GM19043 (cell line): ENCODE data around the gene TMSB4X.
A peak's percentile ranks its signal among the peaks of the same experiment; 100 is the strongest.

Experiments used
- ATAC-seq: cut with Tn5 transposase; IDR thresholded peaks from one replicate; pipeline ENCODE4 v1.9.1; 2021; ENCODE audit warnings: low read depth; ENCODE audit not compliant: unreplicated experiment

Gene TMSB4X

GRCh38 chrX:12992544-12993118 is 17.7 kb downstream of the TMSB4X start:
- ATAC-seq, result no peak

DNA sequence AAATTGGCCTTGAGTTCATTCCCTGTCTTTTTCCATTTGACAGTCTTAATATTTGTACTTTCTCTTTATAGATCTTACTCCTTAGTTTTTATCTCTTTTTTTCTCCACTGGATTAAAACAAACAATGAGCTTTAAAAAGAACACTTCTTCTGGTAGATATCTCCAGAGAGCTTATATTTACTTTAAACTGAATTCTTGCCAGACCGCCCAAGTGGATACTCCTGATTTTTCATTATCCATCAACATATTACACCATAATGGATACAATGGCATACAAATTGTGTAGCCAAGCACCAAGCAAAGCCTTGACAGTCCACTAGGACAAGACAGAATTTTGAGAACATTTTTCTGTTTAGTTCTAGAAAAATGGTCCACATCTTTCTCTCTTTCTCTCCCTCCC is 18.9 kb downstream of the TMSB4X start:
- no peak for ATAC-seq

- ATAC-seq, result no peak
Observed at GRCh38 chrX:12994321-12994720, 19.4 kb downstream of the TMSB4X start.

GRCh38 chrX:12996934-12997435 is 22.1 kb downstream of the TMSB4X start:
- ATAC-seq, result no peak

DNA sequence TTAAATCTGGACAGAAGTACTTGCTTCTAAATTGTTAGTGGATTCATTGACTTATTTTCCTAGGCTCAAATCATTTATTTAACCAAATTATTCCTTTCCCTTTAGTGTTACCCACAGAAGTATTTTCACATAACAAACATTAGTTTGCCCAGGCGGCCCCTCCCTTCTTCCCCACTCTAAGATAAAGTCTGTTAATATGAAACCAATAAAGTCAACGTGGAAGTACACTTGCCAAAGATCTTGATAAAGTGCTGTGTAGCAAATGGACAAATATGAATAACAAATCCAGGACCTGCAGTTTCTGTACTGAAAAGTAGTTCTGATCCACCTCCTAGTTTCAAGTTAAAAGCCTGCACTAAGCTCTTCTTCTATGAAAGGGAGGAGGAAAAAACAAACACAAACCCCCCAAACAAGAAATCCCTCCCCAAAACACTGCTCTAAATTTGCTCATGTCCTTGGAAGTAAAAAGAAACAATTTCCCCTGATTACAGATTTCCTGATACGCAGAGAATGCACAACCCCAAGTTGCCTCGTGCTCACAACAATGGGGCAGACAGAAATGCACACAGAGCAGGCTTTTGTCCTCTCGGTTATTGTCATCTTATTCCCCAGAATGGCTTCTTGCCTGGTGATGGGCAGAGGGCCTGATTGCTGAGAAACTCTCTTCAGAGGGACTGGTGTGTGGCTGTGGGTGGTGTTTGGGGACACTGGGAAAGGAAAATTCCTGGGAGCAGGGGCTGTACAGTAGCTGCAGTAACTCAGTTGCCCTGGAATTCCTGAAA is 23.2 kb downstream of the TMSB4X start:
- ATAC-seq, result no peak

GRCh38 chrX:12999422-12999821 is 24.5 kb downstream of the TMSB4X start:
- ATAC-seq, result peak; percentile 35

DNA sequence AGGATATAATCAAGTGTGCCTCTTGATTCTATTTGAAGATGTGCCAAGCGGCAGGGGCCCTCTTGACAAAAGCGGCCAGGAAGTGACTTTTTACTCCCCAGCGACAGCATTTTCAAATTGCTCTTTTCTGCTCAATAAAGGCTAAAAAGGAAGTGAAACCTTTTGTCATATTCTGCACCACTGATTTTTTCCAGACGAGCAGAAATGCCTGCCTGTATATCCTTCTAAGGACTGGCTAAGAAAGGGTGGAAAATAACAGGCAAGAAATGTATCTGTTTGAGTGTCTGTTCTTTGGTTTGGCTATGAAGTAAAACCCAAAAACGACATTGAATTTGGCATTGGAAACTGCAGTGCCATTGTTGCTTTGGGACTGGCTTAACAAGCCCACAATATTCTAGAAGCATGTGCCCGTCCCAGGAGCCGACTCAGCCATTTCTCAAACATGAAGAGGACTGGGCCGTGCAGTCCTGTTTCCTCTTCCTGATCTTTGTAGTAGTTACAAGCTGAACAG is 25.4 kb downstream of the TMSB4X start:
- ATAC-seq, result no peak

GRCh38 chrX:13001097-13001496 is 26.2 kb downstream of the TMSB4X start:
- no peak for ATAC-seq

GRCh38 chrX:13001961-13002671 is 27.2 kb downstream of the TMSB4X start:
- no peak for ATAC-seq

GRCh38 chrX:13005661-13006473 is 31.0 kb downstream of the TMSB4X start:
- peak; percentile 44 for ATAC-seq

- no peak for ATAC-seq
Observed at GRCh38 chrX:13007519-13008188, 32.7 kb downstream of the TMSB4X start.

GRCh38 chrX:13008189-13008533 is 33.3 kb downstream of the TMSB4X start:
- ATAC-seq, result no peak

DNA sequence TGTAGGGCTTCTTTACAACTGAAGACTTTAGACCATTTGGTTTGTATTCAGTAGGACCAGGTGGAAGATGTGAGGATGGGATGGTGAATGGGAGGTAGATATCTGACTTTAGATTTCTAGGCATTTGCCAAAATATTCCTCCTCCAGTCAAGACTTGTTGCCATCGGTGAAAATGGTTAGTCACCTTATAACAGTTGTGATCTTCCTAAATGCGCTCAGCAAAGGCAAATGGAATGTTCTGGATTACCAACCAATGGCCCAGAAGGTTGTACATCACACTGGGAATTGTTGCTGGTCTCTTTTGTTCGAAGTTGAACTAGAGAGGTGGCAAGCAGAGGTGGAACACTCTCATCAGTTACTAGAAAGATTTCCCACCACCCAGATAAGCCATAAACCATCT is 33.9 kb downstream of the TMSB4X start:
- ATAC-seq, result no peak

GRCh38 chrX:13009273-13009672 is 34.4 kb downstream of the TMSB4X start:
- ATAC-seq, result no peak

DNA sequence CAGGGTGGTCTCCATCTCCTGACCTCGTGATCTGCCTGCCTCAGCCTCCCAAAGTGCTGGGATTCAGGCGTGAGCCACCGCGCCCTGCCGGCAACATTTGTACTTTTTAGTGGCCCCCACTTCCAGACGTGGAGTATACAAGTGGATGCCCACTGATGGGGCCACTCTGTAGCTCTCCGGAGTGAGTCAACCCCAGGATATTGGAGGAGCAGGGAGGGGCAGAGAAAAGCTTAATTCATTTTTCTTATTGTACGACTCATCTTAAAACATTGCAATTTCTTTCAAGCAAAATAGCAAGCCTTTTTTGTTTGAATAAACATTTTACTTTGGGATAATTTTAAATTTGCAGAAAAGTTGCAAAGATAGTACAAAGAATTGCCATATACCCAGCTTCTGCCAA is 34.9 kb downstream of the TMSB4X start:
- no peak for ATAC-seq

DNA sequence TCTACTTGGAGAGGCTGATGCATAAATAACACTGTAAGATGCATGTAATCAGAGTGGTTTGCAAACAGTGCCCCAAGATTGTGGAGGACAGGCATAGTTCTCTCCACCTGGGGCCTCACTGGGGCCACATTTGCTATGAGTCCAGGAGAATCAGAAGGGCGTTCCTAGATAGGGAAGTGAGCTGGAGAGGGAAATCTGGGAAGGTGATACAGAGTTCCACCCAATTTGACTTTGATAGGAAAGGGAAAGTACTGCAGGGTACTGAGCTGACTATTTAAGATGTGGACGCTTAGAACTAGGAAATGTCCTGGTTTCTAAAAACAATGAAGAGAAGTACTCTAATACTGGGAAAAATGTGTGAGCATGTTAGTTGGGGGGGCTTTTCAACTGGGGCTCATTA is 35.6 kb downstream of the TMSB4X start:
- no peak for ATAC-seq

DNA sequence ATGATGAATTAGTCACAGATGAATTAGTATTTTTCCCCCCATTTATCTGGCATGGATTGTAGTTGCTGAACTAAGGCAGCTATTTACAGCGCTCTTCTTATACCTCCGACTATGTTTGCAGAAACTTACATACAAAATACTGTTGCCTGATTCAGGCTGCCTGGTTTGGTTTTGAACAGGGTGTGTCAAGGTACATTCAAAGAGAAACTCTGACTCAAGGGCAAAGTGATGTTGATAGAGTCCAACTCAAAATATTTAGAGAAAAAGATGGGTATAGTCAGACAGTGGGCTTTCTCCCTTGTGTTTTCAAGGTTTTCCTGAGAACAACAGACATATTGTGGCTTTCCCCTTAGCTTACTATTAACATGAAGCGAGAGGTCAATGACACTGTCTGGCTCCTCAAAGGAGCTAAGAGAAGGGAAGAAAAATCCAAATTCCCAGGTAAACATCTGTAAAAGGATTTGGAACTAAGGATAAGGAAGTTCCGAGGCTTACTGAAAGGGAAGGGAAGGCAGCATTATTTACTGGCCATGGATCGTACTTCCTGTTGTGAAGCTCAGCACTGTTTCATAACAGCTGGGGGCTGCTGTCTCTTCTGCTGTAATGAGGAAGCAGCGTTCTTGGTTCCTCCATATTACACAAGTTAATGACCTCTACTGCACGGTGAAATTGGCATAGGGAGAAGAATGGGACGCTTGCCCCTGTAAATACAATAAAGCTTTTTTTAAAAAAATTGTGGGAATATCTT is 38.6 kb downstream of the TMSB4X start:
- ATAC-seq, result peak; percentile 80

- peak; percentile 52 for ATAC-seq
Observed at GRCh38 chrX:13014111-13015096, 39.5 kb downstream of the TMSB4X start.
